ENCODE results near the gene LARP1B.
"Not testable (repeated sequence)": the region's sequence is repeated elsewhere in the genome, so short reads cannot be mapped to it uniquely, and the experiment has no call there.

The LARP1B gene

DNA sequence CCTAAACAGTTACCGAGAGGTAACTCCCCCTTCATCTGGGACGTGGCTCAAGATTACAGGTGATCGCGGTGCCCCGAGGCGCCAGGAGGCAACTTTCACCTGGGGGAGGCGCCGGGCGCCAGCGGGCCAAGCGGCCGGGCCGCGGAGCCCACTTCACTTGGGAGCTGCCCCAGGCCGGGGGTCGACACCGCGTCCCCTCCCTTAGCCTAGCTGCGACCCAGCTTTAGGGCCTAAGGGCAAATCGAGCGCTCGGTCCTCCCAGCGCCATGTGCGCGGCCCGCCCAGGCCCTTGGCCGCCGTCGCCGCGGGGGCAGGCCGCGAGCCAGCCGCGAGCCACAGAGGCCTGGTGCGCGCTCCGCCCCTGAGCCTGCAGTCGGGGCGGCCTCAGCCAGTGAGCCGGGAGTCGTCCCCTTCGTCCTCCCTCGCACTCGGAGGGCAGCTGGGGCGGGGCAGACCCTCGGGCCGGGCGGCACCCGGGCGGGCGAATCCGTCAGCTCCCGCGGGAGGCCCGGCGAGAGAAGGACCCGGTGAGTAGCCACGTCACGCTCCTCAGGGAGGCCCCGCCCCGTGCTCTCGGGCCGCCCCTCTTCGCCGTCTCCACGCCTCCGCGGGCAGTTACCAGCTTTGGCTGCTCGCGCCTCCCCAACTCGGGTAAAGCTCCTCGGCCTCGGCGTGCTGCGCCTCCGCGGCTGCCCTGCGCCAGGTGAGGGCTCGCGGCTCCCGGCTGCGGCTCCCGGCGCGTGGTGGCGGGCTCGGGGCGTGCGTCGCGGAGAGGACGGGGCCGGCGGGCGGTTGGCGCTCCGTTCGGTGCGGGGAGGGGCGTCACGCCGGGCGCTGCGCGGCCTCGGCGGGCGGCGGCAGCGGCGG lies at the start of gene LARP1B:
TSS of gene LARP1B (plus strand) at position 614 of the 867 bp plus-strand sequence. CDS start 13,640 bp downstream, outside the sequence.
- peak; percentile 95 for DNase-seq

DNA sequence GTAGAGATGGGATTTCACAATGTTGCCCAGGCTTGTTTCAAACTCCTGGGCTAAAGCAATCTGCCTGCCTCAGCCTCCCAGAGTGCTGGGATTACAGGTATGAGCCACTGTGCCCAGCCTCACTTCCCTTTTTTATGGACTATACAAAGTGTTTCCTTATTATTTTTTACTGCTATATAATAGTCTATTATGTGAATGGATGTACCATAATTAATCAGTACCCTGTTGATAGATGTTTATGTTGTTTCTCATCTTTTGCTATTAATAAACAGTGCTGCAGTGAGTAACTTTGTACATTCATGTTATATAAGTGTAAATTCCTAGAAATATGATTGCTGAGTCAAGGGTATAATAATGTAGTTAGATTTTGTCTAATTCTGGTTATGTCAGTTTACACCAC lies 35.8 kb upstream of the LARP1B start:
- DNase-seq = no peak

DNA sequence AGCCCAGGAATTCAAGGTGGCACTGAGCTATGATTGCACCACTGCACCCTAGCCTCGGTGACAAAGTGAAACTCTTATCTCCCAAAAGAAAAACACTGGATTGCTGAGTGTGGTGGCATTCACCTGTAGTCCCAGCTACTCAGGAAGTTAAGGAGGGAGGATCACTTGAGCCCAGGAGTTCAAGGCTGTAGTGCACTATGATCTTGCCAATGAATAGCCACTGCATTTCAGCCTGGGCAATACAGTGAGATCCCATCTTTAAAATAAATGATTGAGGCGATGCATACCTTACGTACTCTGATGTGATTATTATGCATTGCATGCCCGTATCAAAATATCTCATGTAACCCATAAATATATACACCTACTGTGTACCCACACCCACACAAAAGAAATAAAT lies 31.2 kb upstream of the LARP1B start:
- DNase-seq = no peak

DNA sequence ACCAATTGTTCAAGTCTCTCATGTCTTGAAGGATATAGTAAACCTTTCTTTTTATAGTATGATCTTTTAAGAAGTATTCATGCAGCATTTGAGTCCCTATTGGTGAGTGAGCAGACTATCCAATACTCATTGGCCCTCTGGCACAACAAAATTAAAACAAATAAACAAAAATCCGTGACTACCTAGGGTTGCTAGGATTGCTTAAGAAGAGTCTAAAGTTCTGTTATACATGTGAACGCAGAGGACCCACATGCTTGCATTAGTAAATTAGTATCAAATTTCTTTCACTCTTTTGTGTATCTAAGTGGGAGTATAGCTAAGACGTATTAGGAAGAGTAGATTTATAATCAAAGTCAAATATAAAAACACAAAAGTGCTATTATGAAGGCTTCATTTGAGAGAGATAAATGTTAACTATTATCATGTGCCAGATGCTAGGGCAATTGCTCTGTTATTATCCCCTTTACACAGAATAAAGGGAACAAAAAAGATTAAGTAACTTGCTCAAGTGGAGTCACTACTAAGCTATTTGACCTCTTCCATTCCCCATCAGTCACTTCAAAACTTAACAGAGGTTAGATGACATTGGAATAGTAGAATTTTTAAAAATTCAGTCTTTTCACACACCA lies 29.2 kb upstream of the LARP1B start:
- DNase-seq = no peak

DNA sequence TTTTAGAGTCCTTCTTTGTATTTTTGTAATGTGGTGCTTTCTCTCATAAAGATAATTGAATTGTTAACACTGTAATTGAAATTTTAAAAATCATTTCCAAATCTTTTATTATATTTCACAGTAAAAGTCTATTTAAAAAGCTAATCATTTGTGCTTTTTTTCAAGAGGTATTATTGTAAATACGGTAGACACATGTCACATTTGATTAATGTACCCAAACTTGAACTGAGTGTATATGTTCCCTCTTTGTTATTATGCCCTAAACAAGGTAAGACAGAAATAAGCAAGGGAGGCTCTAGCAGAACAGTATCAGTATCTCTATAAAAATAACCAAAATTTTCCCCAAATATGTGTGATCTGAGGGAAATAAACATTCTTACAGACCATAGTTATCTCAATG lies 21.5 kb upstream of the LARP1B start:
- no peak for DNase-seq

DNA sequence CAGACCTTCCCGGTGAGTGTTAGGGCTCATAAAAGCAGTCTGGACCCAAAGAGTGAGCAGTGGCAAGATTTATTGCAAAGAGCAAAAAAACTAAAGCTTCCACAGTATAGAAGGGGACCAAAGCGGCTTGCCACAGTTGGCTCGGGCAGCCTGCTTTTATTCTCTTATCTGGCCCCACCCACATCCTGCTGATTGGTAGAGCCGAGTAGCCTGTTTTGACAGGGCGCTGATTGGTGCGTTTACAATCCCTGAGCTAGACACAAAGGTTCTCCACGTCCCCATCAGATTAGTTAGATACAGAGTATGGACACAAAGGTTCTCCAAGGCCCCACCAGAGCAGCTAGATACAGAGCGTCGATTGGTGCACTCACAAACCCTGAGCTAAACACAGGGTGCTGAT lies 14.1 kb upstream of the LARP1B start:
- DNase-seq = not testable (repeated sequence)

DNA sequence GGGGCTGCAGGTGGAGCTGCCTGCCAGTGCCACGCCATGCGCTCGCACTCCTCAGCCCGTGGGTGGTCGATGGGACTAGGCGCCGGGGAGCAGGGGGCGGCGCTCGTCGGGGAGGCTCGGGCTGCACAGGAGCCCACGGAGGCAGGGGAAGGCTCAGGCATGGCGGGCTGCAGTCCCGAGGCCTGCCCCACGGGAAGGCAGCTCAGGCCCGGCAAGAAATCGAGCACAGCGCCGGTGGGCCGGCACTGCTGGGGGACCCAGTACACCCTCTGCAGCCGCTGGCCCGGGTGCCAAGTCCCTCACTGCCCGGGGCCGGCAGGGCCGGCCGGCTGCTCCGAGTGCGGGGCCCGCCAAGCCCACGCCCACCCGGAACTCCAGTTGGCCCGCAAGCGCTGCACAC lies 13.6 kb upstream of the LARP1B start:
- not testable (repeated sequence) for DNase-seq

DNA sequence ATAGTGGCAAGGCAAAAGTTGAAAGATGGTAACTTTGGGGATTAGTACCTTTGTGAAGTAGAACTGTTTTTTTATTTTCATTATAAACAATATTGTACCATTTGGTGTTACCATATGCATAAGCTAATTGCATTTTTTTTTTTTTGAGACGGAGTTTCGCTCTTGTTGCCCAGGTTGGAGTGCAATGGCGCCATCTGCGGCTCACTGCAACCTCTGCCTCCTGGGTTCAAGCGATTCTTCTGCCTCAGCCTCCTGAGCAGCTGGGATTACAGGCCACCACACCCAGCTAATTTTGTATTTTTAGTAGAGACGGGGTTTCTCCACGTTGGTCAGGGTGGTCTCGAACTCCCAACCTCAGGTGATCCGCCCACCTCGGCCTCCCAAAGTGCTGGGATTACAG lies 9.9 kb upstream of the LARP1B start:
- DNase-seq = peak; percentile 8

DNA sequence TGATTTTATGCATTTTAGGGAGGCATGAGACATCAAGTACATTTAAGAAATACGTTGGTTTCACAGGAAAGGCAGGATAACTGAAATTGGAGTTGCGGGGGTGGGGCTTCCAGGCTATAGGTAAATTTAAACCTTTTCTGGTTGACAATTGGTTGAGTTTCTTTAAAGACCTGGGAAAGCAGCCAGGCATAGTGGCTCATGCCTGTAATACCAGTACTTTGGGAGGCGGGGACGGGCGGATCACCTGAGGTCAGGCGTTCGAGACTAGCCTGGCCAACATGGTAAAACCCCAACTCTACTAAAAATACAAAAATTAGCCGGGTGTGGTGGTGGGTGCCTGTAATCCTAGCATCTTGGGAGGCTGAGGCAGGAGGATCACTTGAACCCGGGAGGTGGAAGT lies 6.2 kb upstream of the LARP1B start:
- DNase-seq = not testable (repeated sequence)

DNA sequence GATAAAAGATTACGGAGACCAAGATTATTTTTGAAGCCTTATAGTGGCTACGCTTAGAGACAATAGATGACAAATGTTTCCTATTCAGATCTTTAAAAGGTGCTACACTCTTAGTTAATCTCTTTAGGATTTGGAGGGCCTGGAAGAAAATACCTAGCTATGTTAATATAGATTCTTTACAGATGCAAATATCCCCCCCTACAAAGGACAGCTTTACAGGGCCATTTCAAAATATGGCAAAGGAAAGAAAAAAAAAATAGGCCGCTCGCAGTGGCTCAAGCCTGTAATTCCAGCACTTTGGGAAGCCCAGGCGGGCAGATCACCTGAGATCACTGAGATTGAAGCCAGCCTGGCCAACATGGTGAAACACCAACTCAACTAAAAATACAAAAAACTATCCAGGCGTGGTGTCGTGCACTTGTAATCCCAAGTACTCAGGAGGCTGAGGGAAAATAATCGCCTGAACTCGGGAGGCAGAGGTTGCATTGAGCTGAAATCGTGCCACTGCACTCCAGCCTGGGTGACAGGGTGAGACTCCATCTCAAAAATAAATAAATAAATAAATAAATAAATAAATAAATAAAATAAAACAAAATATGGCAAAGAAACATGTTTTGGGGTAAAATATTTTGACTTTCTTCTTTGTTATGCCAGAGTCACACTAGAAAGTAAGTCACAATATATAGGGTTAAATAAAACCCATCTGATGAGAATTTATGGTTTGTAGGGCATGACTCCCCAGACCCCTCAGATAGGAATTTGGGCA lies 5.5 kb upstream of the LARP1B start:
- not testable (repeated sequence) for DNase-seq

DNA sequence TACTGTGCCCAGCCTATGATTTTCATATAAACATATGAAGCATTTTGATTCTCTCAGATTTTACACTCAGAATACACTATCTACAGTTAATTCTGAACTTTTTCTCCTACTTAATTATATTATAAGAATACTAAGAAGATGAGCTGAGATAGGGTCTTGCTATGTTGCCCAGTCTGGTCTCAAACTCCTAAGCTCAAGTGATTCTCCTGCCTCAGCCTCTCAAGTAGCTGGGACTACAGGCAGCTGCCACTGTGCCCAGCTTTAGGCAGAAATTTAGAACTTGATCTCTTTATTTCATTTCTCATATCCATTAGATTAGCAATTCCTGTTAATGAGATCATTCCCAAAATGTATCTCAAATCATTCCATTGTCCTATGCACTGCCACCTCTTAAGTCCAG lies 4.7 kb upstream of the LARP1B start:
- DNase-seq = no peak

DNA sequence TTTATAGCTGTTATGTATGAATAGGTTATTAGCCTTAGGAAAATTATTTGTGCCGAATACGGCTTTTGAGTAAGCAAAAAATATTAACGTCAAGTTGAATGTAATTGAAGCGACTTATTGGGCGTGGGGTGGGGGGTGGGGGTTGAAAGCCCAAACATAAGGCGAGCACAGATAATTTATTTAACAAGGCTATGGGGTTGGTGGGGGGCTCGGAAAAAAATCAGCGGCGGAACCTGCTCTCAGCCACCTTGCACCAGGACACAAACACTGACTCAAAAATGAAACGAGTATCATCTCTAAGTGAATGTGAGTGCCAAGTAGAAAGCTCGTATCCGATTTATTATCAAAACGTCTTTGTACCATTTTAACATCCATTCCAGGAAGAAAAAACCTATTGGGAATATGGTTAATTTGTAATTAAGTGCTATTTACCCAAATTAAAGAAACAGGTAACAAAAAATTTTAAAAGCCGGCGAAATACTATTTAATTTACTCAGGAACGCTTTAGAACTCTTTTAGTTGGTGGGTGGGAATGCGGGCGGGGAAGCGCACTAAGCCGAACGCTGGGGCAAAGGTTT lies 902 bp upstream of the LARP1B start:
- no peak for DNase-seq

DNA sequence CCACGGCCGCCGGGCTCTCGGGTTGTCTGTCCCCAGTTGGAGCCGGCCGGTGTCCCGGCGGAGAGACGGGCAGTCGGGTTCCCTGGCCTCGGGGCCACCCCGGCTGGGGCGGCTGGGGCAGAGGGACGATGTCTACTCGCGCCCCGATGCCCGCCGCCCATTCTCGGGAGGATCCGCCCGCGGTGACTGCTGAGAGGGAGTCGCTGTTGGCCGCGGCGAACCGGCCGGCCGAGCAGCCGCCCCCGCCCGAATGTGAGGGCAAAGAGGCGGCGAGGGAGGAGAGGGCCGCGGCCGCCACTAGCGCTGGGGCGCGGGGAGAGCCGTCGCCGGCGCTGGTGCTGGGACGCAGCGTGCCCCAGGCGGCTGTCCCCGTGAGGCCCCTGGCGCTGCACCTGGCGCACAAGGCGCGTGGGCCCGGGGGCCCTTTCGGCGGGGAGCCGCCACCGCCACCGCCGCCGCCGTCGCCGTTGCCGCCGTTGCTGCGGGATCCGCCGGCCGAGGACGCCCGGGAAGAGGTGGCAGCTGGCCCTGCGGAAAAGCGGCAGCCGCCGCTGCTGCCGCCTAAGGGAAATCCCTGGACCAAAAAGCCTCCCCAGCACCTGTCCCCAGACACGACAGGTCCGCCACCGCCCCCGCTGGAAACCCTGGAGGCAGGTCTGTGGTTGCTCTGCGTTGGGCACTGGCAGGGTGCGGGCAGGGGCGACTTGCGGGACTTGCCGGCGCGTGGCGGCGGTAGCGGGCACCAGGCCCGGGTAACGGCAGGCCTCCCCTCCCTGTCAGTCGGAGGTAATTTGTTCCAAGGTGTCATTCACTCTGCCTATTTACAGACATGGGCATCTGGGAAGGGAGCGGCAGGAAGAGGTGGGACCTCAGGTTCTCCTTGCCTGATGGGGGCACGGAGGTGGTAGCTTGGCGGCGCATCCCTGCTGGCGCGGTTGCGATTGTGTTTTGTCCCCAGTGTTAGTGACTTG lies 739 bp downstream of the LARP1B start:
- DNase-seq = peak; percentile 73

DNA sequence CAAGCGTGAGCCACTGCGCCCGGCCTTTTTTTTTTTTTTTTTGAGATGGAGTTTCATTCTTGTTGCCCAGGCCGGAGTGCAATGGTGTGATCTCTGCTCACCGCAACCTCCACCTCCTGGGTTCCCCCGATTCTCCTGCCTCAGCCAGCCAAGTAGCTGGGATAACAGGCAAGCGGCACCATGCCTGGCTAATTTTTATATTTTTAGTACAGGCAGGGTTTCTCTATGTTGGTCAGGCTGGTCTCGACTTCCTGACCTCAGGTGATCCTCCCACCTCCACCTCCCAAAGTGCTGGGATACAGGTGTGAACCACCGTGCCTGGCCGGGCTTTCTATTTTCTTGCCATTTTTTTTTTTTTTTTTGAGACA lies 5.3 kb downstream of the LARP1B start:
- DNase-seq = not testable (repeated sequence)

DNA sequence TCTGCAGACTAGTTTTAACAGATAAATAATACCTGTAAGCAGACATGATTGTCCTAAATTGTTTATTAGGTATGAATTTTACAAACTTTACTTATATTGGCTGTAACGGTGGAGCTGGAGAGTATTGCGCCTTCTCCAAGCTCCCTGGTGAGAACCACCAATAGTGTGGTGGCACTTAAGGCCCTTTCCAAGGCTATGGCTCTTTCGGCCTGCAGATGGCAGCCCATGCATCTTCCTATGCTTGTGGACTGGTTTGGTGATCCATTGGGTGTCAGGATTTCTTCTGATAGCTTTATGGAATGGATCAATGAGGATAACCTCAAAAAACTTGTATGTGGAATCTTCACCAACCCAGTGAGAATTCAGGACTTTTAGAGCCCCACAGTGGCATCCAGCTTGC lies 7.8 kb downstream of the LARP1B start:
- DNase-seq = no peak

DNA sequence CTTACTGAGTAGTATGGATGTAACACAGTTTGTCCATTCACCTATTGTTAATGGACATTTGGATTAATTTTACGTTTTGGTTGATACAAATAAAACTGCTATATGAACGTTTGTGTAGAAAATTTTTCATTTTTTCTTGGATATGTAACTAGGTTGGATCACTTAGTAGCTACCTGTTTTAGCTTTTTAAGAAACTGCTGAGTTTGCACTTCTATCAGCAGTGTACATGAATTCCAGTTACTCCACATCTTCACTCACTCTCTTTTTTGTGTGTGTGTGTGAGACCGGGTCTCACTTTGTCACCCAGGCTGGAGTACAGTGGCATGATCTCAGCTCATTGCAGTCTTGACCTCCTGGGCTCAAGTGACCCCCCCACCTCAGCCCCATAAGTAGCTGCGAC lies 15.4 kb downstream of the LARP1B start:
- no peak for DNase-seq

DNA sequence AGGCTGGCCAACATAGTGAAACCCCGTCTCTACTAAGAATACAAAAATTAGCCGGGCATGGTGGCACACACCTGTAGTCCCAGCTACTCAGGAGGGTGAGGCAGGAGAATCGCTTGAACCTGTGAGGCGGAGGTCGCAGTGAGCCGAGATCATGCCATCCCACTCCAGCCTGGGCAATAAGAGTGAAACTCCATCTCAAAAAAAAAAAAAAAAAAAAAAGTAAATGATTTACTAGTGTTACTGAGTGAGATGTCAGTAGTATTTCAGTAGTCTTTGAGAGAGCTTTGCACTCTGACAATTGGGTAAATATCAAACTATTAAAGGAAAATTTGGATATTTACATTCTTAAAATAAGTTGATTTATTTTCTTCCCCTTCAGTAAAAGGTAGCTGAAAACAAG lies 34.2 kb downstream of the LARP1B start:
- not testable (repeated sequence) for DNase-seq

DNA sequence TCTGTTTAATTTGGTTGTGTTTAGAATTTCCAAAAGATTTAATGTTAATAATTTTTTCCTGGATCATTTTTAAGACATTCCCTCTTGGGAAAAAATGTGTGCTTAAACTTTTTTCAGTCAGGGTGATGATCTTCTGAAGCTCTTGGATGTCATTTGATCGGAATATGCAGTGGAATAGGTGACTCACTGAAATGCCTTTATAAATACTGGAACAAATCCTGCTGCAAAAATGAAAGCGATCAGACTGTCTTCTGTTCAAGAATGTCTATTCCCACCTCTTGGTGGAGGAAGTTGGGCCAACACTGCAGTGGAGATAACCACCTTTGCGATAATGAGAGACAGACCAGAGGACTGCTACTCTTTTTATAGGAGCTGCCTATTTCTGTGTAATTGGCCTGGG lies 46.7 kb downstream of the LARP1B start:
- no peak for DNase-seq

DNA sequence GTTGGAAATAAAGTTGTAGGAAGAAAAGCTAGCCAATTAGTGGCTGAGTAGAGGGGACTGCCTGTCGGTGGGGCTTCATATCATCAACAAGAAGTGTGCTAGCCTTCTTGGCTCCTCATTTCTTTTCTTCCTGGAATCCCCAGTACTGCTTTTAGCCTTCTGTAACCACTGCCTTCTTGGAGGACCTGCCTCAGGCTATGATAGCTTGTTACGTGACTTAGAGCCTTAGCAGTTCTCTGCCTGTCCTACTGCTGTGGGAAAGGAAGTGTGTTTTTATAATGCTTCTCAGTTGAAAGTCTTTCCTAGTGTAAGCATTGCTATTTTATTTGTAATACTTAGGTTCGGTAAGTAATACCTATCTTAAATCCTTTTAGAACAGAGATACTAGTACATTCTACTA lies 61.9 kb downstream of the LARP1B start:
- no peak for DNase-seq

DNA sequence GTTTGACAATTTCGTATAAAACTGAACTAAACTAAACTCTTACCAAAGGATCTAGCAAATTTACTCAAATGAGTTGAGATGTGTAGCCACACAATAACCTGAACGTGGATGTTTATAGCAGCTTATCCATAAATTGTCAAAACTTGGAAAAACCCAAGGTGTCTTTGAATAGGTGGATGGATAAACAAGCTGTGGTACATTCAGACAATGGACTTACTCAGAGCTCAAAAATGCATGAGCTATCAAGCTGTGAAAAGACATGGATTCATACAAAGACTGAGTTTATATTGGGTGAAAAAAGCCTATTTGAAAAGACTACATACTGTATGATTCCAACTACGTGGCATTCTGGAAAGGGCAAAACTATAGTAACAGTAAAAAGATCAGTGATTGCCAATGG lies 69.5 kb downstream of the LARP1B start:
- no peak for DNase-seq

DNA sequence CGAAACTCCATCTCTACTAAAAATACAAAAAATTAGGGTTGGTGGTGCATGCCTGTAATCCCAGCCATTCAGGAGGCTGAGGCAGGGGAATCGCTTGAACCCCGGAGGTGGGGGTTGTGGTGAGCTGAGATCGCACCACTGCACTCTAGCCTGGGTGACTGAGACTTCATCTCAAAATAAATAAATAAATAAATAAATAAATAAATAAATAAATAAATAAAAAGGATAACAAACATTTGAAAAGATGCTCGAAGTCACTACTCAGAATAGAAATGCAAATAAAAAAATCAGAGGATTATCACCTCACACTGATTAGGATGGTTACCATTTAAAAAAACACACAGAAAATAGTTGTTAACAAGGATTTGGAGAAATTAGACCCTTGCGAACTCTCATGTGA lies 73.8 kb downstream of the LARP1B start:
- DNase-seq = no peak

DNA sequence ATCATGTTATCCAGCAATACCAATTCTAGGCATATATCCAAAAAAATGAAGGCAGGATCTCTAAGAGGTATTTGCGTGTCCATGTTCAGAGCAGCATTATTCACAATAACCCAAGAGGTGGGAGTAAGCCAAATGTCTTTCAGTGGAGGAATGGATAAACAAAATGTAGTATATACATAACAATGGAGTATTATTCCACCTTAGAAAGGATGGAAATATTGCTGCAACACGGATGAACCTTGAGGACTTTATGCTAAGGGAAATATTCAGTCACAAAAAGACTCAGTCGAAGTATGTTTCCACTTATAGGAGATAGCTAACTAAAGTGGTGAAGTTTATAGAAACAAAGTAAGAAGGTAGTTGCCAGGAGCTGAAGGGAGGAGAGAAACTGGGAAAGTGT lies 74.3 kb downstream of the LARP1B start:
- no peak for DNase-seq

Measured in NCI-H1092 treated with DMSO at 0.1 percent for 48 hours (cell line).